MM.1S (cell line): Measurements from ENCODE around the gene ERICH4.

Source experiments
- DNase-seq: peaks from one replicate; pipeline ENCODE4 v3.0.0-alpha.2; 2015
- H2AFZ ChIP-seq: fragments of 300-600 bp; sonication (generic); 2 replicates; pipeline ENCODE4 v1.6.0; 2016; ENCODE audit warnings: antibody characterized with exemption, low read length
- H3F3A ChIP-seq: fragments of 300-600 bp; sonication (generic); 2 replicates; pipeline ENCODE4 v1.6.1; 2016; ENCODE audit warnings: mild to moderate bottlenecking, antibody characterized with exemption, low read length, moderate library complexity, mixed read lengths; ENCODE audit not compliant: insufficient read depth
- H3K27ac ChIP-seq: fragments of 300-600 bp; sonication (generic); 2 replicates; pipeline ENCODE4 v1.5.1; 2016; ENCODE audit warnings: mild to moderate bottlenecking, low read length
- H3K27me3 ChIP-seq: fragments of 300-600 bp; sonication (generic); replicated peaks from 2 replicates; pipeline ENCODE4 v1.6.0; 2016; ENCODE audit warnings: low read length; ENCODE audit not compliant: insufficient read depth
- H3K36me3 ChIP-seq: fragments of 300-600 bp; sonication (generic); replicated peaks from 2 replicates; pipeline ENCODE4 v1.6.1; 2016; ENCODE audit warnings: mild to moderate bottlenecking, low read length, mixed read lengths; ENCODE audit not compliant: insufficient read depth
- H3K4me1 ChIP-seq: fragments of 300-600 bp; sonication (generic); 2 replicates; pipeline ENCODE4 v1.6.1; 2016; ENCODE audit warnings: low read length, mixed read lengths
- H3K4me2 ChIP-seq: fragments of 300-600 bp; sonication (generic); 2 replicates; pipeline ENCODE4 v1.6.0; 2016; ENCODE audit warnings: low read depth, low read length
- H3K4me3 ChIP-seq: fragments of 300-600 bp; sonication (generic); 2 replicates; pipeline ENCODE4 v1.5.1; 2016; ENCODE audit warnings: low read length, mixed read lengths
- H3K79me2 ChIP-seq: fragments of 300-600 bp; sonication (generic); 2 replicates; pipeline ENCODE4 v1.6.1; 2016; ENCODE audit warnings: mixed run types, low read length, mixed read lengths
- H3K9ac ChIP-seq: fragments of 300-600 bp; sonication (generic); 2 replicates; pipeline ENCODE4 v1.6.1; 2016; ENCODE audit warnings: low read length, mixed read lengths
- H3K9me2 ChIP-seq: fragments of 300-600 bp; sonication (generic); replicated peaks from 2 replicates; pipeline ENCODE4 v1.6.1; 2016; ENCODE audit warnings: mild to moderate bottlenecking, low read length, mixed read lengths; ENCODE audit not compliant: insufficient read depth
- H3K9me3 ChIP-seq: fragments of 300-600 bp; sonication (generic); replicated peaks from 2 replicates; pipeline ENCODE4 v1.6.1; 2016; ENCODE audit warnings: mild to moderate bottlenecking, low read length, mixed read lengths; ENCODE audit not compliant: insufficient read depth
- H4K20me1 ChIP-seq: fragments of 300-600 bp; sonication (generic); 2 replicates; pipeline ENCODE4 v1.6.1; 2016; ENCODE audit warnings: mild to moderate bottlenecking, low read length, moderate library complexity, mixed read lengths; ENCODE audit not compliant: insufficient read depth
- EZH2 ChIP-seq: fragments of 300-600 bp; sonication (generic); optimal IDR thresholded peaks from 2 replicates; pipeline ENCODE3; 2017; ENCODE audit warnings: low read depth, mild to moderate bottlenecking, antibody characterized with exemption, low read length, mixed read lengths
- EZH2phosphoT487 ChIP-seq: fragments of 300-600 bp; sonication (generic); IDR thresholded peaks from 2 replicates; pipeline ENCODE4 v1.6.1; 2018; ENCODE audit warnings: antibody characterized with exemption, low read length
- TF ChIP-seq, protein P1 (sequence below): fragments of 300-600 bp; sonication (generic); IDR thresholded peaks from 2 replicates; pipeline ENCODE4 v1.5.1; 2016; ENCODE audit warnings: antibody characterized with exemption, low read length, mixed read lengths

Gene ERICH4

GRCh38 chr19:41443813-41444455 is 978 bp downstream of the ERICH4 start:
- no peak for DNase-seq
- Histone ChIP-seq H3K27me3 (no peaks in the 10 kb centered on the region), H3K9me3 (no peaks in the 10 kb centered on the region), H3K79me2 (peaks cover 7% of the 10 kb centered on the region), H2AFZ (no peak overlapping the region), H3K27ac (no peak overlapping the region), H3K4me1 (0 out of 2 replicates have a peak, but pooled peaks cover 1% of the 10 kb centered on the region), H3K9me2 (no peaks in the 10 kb centered on the region), H3K9ac (no peak overlapping the region), H4K20me1 (no peaks in the 10 kb centered on the region), H3K4me3 (no peak overlapping the region), H3F3A (0 out of 2 replicates have a peak, but pooled peaks cover 5% of the 10 kb centered on the region), H3K36me3 (no peaks in the 10 kb centered on the region), H3K4me2 (no peak overlapping the region)
- TF ChIP-seq EZH2 (no peak), EZH2phosphoT487 (no peak)
- TF ChIP-seq, protein P1, sequence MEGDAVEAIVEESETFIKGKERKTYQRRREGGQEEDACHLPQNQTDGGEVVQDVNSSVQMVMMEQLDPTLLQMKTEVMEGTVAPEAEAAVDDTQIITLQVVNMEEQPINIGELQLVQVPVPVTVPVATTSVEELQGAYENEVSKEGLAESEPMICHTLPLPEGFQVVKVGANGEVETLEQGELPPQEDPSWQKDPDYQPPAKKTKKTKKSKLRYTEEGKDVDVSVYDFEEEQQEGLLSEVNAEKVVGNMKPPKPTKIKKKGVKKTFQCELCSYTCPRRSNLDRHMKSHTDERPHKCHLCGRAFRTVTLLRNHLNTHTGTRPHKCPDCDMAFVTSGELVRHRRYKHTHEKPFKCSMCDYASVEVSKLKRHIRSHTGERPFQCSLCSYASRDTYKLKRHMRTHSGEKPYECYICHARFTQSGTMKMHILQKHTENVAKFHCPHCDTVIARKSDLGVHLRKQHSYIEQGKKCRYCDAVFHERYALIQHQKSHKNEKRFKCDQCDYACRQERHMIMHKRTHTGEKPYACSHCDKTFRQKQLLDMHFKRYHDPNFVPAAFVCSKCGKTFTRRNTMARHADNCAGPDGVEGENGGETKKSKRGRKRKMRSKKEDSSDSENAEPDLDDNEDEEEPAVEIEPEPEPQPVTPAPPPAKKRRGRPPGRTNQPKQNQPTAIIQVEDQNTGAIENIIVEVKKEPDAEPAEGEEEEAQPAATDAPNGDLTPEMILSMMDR = no peak

GRCh38 chr19:41445575-41445974 is 2.6 kb downstream of the ERICH4 start:
- Histone ChIP-seq H3K9ac (no peak overlapping the region), H3K4me2 (no peak overlapping the region), H4K20me1 (no peaks in the 10 kb centered on the region), H3K36me3 (no peaks in the 10 kb centered on the region), H3K4me1 (peaks cover 4% of the 10 kb centered on the region; the same call in 1 of the 2 replicates), H3F3A (0 out of 2 replicates have a peak, but pooled peaks cover 2% of the 10 kb centered on the region), H3K4me3 (no peak overlapping the region), H3K79me2 (no peaks in the 10 kb centered on the region), H3K9me2 (no peaks in the 10 kb centered on the region), H3K27ac (no peak overlapping the region), H2AFZ (no peak overlapping the region), H3K9me3 (no peaks in the 10 kb centered on the region), H3K27me3 (no peaks in the 10 kb centered on the region)
- no peak for TF ChIP-seq EZH2phosphoT487
- no peak for TF ChIP-seq EZH2
- TF ChIP-seq, protein P1 = no peak
- DNase-seq = no peak

- Histone ChIP-seq H4K20me1 (no peaks in the 10 kb centered on the region), H3K27me3 (no peaks in the 10 kb centered on the region), H3K9me2 (no peaks in the 10 kb centered on the region), H3F3A (no peaks in the 10 kb centered on the region), H3K9me3 (no peaks in the 10 kb centered on the region), H3K4me1 (peaks cover 4% of the 10 kb centered on the region; the same call in 1 of the 2 replicates), H3K4me2 (no peak overlapping the region), H2AFZ (no peak overlapping the region), H3K79me2 (no peaks in the 10 kb centered on the region), H3K4me3 (no peak overlapping the region), H3K9ac (no peak overlapping the region), H3K36me3 (no peaks in the 10 kb centered on the region), H3K27ac (no peak overlapping the region)
- no peak for TF ChIP-seq EZH2phosphoT487
- TF ChIP-seq, protein P1 = no peak
- no peak for TF ChIP-seq EZH2
- DNase-seq = no peak
Measured at GRCh38 chr19:41447732-41448332, 4.9 kb downstream of the ERICH4 start.
